SU-DHL-6 (cell line): Measurements from ENCODE around the gene FOXA1.

Source experiments
- EZH2phosphoT487 ChIP-seq: fragments of 200-600 bp; sonication (generic), shearing (Covaris generic); conservative IDR thresholded peaks from 2 replicates; pipeline ENCODE4 v1.6.1; 2018; ENCODE audit warnings: mild to moderate bottlenecking, antibody characterized with exemption, low read length, moderate library complexity, mixed read lengths
- TF ChIP-seq, protein P1 (sequence below): fragments of 200-600 bp; sonication (generic); IDR thresholded peaks from one replicate; pipeline ENCODE4 v1.5.1; 2017; ENCODE audit warnings: antibody characterized with exemption, mild to moderate bottlenecking, low read length, moderate library complexity; ENCODE audit not compliant: insufficient read depth, poor library complexity, severe bottlenecking

DNA sequence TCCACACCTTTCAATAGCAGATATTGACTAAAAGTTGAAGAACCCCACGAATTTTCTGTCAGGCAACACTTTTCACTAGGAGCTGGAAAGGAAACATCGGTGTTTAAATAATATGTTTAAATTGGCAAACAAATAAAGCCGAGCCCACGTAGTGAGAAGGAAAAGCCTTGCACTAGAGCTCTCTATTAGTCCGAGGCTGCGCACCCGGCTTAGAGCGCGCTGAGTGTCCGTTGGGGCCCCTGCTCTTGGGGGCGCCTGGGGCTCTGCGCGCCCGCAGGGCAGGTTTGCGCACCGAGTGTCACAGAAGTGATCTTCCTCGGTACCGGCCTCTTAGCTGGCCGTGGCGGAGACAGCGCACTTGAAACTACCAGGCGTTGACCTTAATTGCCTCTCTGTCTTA, 6.8 kb upstream of the FOXA1 start:
- TF ChIP-seq, protein P1, sequence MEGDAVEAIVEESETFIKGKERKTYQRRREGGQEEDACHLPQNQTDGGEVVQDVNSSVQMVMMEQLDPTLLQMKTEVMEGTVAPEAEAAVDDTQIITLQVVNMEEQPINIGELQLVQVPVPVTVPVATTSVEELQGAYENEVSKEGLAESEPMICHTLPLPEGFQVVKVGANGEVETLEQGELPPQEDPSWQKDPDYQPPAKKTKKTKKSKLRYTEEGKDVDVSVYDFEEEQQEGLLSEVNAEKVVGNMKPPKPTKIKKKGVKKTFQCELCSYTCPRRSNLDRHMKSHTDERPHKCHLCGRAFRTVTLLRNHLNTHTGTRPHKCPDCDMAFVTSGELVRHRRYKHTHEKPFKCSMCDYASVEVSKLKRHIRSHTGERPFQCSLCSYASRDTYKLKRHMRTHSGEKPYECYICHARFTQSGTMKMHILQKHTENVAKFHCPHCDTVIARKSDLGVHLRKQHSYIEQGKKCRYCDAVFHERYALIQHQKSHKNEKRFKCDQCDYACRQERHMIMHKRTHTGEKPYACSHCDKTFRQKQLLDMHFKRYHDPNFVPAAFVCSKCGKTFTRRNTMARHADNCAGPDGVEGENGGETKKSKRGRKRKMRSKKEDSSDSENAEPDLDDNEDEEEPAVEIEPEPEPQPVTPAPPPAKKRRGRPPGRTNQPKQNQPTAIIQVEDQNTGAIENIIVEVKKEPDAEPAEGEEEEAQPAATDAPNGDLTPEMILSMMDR: no peak
- TF ChIP-seq EZH2phosphoT487: no peak
